ENCODE measurements around the gene CCNY.

Gene CCNY

GRCh38 chr10:35452171-35452570 lies 115.9 kb downstream of the CCNY start:
- no peak for TF ChIP-seq CTCF (IDR thresholded peaks at IDR 0.05)
- TF ChIP-seq ZFX (IDR thresholded peaks at IDR 0.05; ENCODE audit: borderline replicate concordance) = no peak
- no peak overlapping the region for H3K27ac ChIP-seq

GRCh38 chr10:35452847-35453246 lies 116.5 kb downstream of the CCNY start:
- no peak overlapping the region for H3K27ac ChIP-seq
- no peak for TF ChIP-seq CTCF (IDR thresholded peaks at IDR 0.05)
- no peak for TF ChIP-seq ZFX (IDR thresholded peaks at IDR 0.05; ENCODE audit: borderline replicate concordance)

GRCh38 chr10:35453855-35454532 lies 117.7 kb downstream of the CCNY start:
- H3K27ac ChIP-seq = no peak overlapping the region
- TF ChIP-seq CTCF (IDR thresholded peaks at IDR 0.05) (no peak), ZFX (IDR thresholded peaks at IDR 0.05; ENCODE audit: borderline replicate concordance) (no peak)

GRCh38 chr10:35456153-35456720 lies 119.9 kb downstream of the CCNY start:
- H3K27ac ChIP-seq = no peak overlapping the region
- no peak for TF ChIP-seq ZFX (IDR thresholded peaks at IDR 0.05; ENCODE audit: borderline replicate concordance)
- TF ChIP-seq CTCF (IDR thresholded peaks at IDR 0.05) = no peak

- H3K27ac ChIP-seq = no peak overlapping the region
- no peak for TF ChIP-seq ZFX (IDR thresholded peaks at IDR 0.05; ENCODE audit: borderline replicate concordance)
- no peak for TF ChIP-seq CTCF (IDR thresholded peaks at IDR 0.05)
Measured at GRCh38 chr10:35456784-35457183, 120.5 kb downstream of the CCNY start.

- no peak overlapping the region for H3K27ac ChIP-seq
- TF ChIP-seq CTCF (IDR thresholded peaks at IDR 0.05) (no peak), ZFX (IDR thresholded peaks at IDR 0.05; ENCODE audit: borderline replicate concordance) (no peak)
Measured at GRCh38 chr10:35458500-35459448, 122.5 kb downstream of the CCNY start.
